Tibial nerve (tissue), 4 donors: Measurements from ENCODE around the gene ZFAND3. TPM values are rescaled to one million over a fixed set of nuclear protein-coding genes. Genes with fewer than 3 reads are reported as not detected.

ENCODE experiments used
- DNase-seq, 2 donors: peaks; one replicate each; pipeline ENCODE4 v3.0.0-alpha.2; 2019; ENCODE audit warnings: low spot score in 2 of 2
- H3K27ac ChIP-seq, 4 donors: fragments of 200-600 bp; sonication (generic) in 3 of 4; one replicate each; pipeline ENCODE4 v1.5.1; 2017 to 2019; ENCODE audit warnings: mild to moderate bottlenecking in 1 of 4
- H3K27me3 ChIP-seq, 2 donors: fragments of 200-600 bp; sonication (generic) in 1 of 2; one replicate each; pipeline versions ENCODE4 v1.5.1 to v1.6.0; 2017 to 2019
- H3K36me3 ChIP-seq, 3 donors: fragments of 200-600 bp; sonication (generic); one replicate each; pipeline ENCODE4 v1.5.1; 2018 to 2019
- H3K4me1 ChIP-seq, 4 donors: fragments of 200-600 bp; sonication (generic) in 3 of 4; one replicate each; pipeline ENCODE4 v1.5.1; 2017 to 2019
- H3K4me3 ChIP-seq, 4 donors: fragments of 200-600 bp; sonication (generic) in 3 of 4; one replicate each; pipeline ENCODE4 v1.5.1; 2017 to 2019; ENCODE audit warnings: mild to moderate bottlenecking in 1 of 4, moderate library complexity in 1 of 4
- H3K9me3 ChIP-seq, 4 donors: fragments of 200-600 bp; sonication (generic) in 3 of 4; one replicate each; pipeline ENCODE4 v1.5.1; 2017 to 2019
- CTCF ChIP-seq, 5 experiments: fragments of 200-600 bp in 3 of 5; fragments of 450-650 bp in 2 of 5; sonication (generic) in 3 of 5; IDR thresholded peaks; one replicate each; pipeline ENCODE4 v1.5.1; 2016 to 2019; ENCODE audit warnings: antibody characterized with exemption in 5 of 5, mild to moderate bottlenecking in 3 of 5, moderate library complexity in 2 of 5
- EP300 ChIP-seq, 2 donors: sonication (generic); formaldehyde crosslinking; IDR thresholded peaks; one replicate each; pipeline ENCODE4 v1.6.1; 2017; ENCODE audit warnings: antibody characterized with exemption in 2 of 2, mild to moderate bottlenecking in 1 of 2
- POLR2A ChIP-seq, 2 donors: fragments of 450-650 bp; IDR thresholded peaks; one replicate each; pipeline ENCODE4 v1.6.1; 2017; ENCODE audit warnings: antibody characterized with exemption in 2 of 2, mild to moderate bottlenecking in 2 of 2, moderate library complexity in 2 of 2
- WGBS, 2 donors: methylation state at CpG; one replicate each; pipeline ENCODE4 v1.1.5; 2018; 5-methylcytosine and 5-hydroxymethylcytosine counted together
- total RNA-seq, 4 donors: library from RNA; depleted of rRNA; stranded (reverse); fragments of >200 nt; gene quantifications; one replicate each; pipeline ENCODE4 v1.1.0, GENCODE V29; 2016

The ZFAND3 gene
- total RNA-seq, 4 donors from 2014 or later, result 30.1 to 47.9 (median 39.1) TPM

- no peaks in the 10 kb centered on the region for H3K27me3 ChIP-seq
- no peak for DNase-seq
- 86 to 93% methylated on average over 5 of the region's 5 CpGs for WGBS, 2 donors
- H3K4me3 ChIP-seq, result no peak overlapping the region
- no peaks in the 10 kb centered on the region for H3K9me3 ChIP-seq
- TF ChIP-seq EP300 (IDR thresholded peaks at IDR 0.05), result no peak
- no peak for TF ChIP-seq CTCF (IDR thresholded peaks at IDR 0.05)
- no peak for TF ChIP-seq POLR2A (IDR thresholded peaks at IDR 0.05)
- H3K4me1 ChIP-seq, result peaks cover 0 to 10% (median 6%) of the 10 kb centered on the region in 4 donors
- H3K36me3 ChIP-seq, result no peaks in the 10 kb centered on the region
- H3K27ac ChIP-seq, result no peak overlapping the region
Observed at GRCh38 chr6:37792457-37793033, 27.0 kb upstream of the ZFAND3 start.

GRCh38 chr6:37793067-37793466 is 26.5 kb upstream of the ZFAND3 start:
- Histone ChIP-seq H3K9me3 (no peaks in the 10 kb centered on the region), H3K4me3 (no peak overlapping the region), H3K27me3 (no peaks in the 10 kb centered on the region), H3K36me3 (no peaks in the 10 kb centered on the region), H3K4me1 (peaks cover 0 to 10% (median 6%) of the 10 kb centered on the region in 4 donors), H3K27ac (no peak overlapping the region)
- WGBS, 2 donors, result 74 to 78% methylated on average over 6 of the region's 6 CpGs
- TF ChIP-seq CTCF (IDR thresholded peaks at IDR 0.05) (no peak), EP300 (IDR thresholded peaks at IDR 0.05) (no peak), POLR2A (IDR thresholded peaks at IDR 0.05) (no peak)
- DNase-seq, result no peak

- peaks cover 0 to 10% (median 6%) of the 10 kb centered on the region in 4 donors for H3K4me1 ChIP-seq
- no peak for TF ChIP-seq EP300 (IDR thresholded peaks at IDR 0.05)
- no peak for TF ChIP-seq POLR2A (IDR thresholded peaks at IDR 0.05)
- 3 to 29% methylated on average over 1 of the region's 1 CpG for WGBS, 2 donors
Observed at GRCh38 chr6:37794825-37795224, 24.7 kb upstream of the ZFAND3 start.

GRCh38 chr6:37798436-37799262 is 20.9 kb upstream of the ZFAND3 start:
- TF ChIP-seq EP300 (IDR thresholded peaks at IDR 0.05) (no peak), CTCF (IDR thresholded peaks at IDR 0.05) (no peak), POLR2A (IDR thresholded peaks at IDR 0.05) (no peak)
- Histone ChIP-seq H3K4me3 (no peak overlapping the region), H3K4me1 (no peaks in the 10 kb centered on the region), H3K27me3 (no peaks in the 10 kb centered on the region), H3K36me3 (no peaks in the 10 kb centered on the region), H3K27ac (no peak overlapping the region), H3K9me3 (no peaks in the 10 kb centered on the region)
- WGBS, 2 donors, result 85 to 86% methylated on average over 11 of the region's 11 CpGs
- DNase-seq, result no peak

More at GRCh38 chr6:37794825-37795224, 24.7 kb upstream of the ZFAND3 start:
- Histone ChIP-seq H3K4me3 (no peak overlapping the region), H3K27ac (no peak overlapping the region), H3K27me3 (no peaks in the 10 kb centered on the region), H3K9me3 (no peaks in the 10 kb centered on the region), H3K36me3 (no peaks in the 10 kb centered on the region)
- no peak for DNase-seq

GRCh38 chr6:37799263-37799644 is 20.3 kb upstream of the ZFAND3 start:
- TF ChIP-seq CTCF (IDR thresholded peaks at IDR 0.05) (no peak), EP300 (IDR thresholded peaks at IDR 0.05) (no peak), POLR2A (IDR thresholded peaks at IDR 0.05) (no peak)
- Histone ChIP-seq H3K27me3 (no peaks in the 10 kb centered on the region), H3K4me3 (no peak overlapping the region), H3K9me3 (no peaks in the 10 kb centered on the region), H3K36me3 (no peaks in the 10 kb centered on the region), H3K4me1 (no peaks in the 10 kb centered on the region), H3K27ac (no peak overlapping the region)
- 56 to 65% methylated on average over 5 of the region's 5 CpGs for whole genome bisulfite sequencing, 2 donors
- DNase-seq, result no peak
